Activated CD4-positive, alpha-beta memory T cell treated with anti-CD3 and anti-CD28 coated beads for 36 hours (primary cell): ENCODE measurements around the gene ZNF780A. TPM values are rescaled to one million over a fixed set of nuclear protein-coding genes. Genes with fewer than 3 reads are reported as not detected.
A peak's percentile ranks its signal among the peaks of the same experiment; 100 is the strongest.
"Not testable (repeated sequence)": the region's sequence is repeated elsewhere in the genome, so short reads cannot be mapped to it uniquely, and the experiment has no call there.

ENCODE experiments used
- CTCF ChIA-PET: fragments of 350-600 bp; sonication (Branson Sonifier 250); formaldehyde crosslinking; loops from one replicate; lab custom pipeline; 2021; ENCODE audit warnings: antibody characterized with exemption, inconsistent platforms; lab: Charles Lee
- POLR2A ChIA-PET: fragments of 350-600 bp; sonication (Branson Sonifier 250); formaldehyde crosslinking; loops from one replicate; lab custom pipeline; 2021; ENCODE audit warnings: antibody characterized with exemption; lab: Charles Lee
- DNase-seq: peaks from one replicate; pipeline ENCODE4 v3.0.0-alpha.2; 2020
- H3K27ac Mint-ChIP-seq: one replicate; pipeline ENCODE4 v1.8.0; 2021; ENCODE audit warnings: mixed read lengths
- H3K27me3 Mint-ChIP-seq: one replicate; pipeline ENCODE4 v1.8.0; 2021; ENCODE audit warnings: mixed read lengths
- H3K36me3 Mint-ChIP-seq: one replicate; pipeline ENCODE4 v1.8.0; 2021; ENCODE audit warnings: mixed read lengths
- H3K4me1 Mint-ChIP-seq: one replicate; pipeline ENCODE4 v1.8.0; 2021; ENCODE audit warnings: low read depth, mixed read lengths
- H3K4me3 Mint-ChIP-seq: one replicate; pipeline ENCODE4 v1.8.0; 2021; ENCODE audit warnings: mild to moderate bottlenecking, mixed read lengths
- H3K9me3 Mint-ChIP-seq: one replicate; pipeline ENCODE4 v1.8.0; 2021; ENCODE audit warnings: mixed read lengths
- intact Hi-C: fragments of 100-400 bp; cut with micrococcal nuclease; formaldehyde crosslinking; loops from one replicate; pipeline ENCODE4 v1.15.1; 2023
- total RNA-seq, 2 experiments: library from RNA; stranded (reverse); gene quantifications; one replicate each; pipeline ENCODE4 v1.2.3, GENCODE V29; 2021

Gene ZNF780A
- 10 to 100 TPM; 17.2 to 17.3 TPM for total RNA-seq

DNA sequence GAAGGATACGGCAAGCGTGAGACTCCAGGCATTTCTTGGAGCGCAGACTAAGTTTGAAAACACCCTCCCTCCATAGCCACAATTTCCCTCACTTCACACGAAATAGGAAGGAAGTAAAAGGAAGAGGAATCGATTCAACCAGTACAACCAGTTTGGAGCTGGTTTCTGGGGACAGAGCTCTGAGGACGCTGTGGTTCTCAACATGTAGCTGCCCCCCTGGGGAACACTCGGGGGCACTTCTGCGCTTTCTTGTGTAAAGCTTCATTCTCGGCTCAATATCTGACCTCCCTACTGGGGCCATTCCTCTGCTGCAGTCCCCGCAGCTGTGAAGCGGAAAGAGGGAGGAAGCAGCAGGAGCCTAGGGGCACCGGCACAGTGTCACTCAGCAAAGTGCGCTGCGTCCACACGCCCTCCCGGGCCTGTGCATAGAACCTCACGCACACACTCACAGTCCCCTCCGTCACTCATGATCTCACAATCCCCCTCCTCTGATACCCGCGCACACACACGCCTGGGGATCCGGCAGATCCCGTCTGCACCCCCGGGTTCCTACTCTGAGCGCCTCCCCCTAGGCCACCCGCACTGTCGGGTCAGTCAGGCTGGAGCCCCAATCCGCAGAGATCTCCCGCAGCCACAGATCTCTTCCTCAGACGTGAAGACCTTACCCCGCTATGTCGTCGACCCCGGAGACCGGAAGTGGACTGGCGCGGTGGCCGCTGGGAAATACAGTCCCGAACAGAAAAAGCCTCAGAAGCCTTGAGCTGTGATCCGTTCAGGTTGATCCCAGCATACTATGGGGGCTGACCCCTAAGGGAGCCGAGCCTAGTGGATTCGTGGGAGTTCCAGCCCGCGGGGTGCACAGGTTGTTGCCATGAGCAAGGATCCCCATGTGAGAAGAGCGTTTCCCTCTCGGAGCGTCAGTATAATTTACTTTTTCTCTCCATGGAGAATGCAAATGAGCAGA, at the start of gene ZNF780A:
Gene ZNF780A, minus strand, starts transcription at position 703 of the 964 bp plus-strand sequence. CDS start 6,190 bp downstream, outside the sequence.
- peak within 1 kb of the TSS; percentile 100 for H3K4me3 Mint-ChIP-seq
- H3K4me1 Mint-ChIP-seq, result peaks cover 37% of the 10 kb centered on the region

DNA sequence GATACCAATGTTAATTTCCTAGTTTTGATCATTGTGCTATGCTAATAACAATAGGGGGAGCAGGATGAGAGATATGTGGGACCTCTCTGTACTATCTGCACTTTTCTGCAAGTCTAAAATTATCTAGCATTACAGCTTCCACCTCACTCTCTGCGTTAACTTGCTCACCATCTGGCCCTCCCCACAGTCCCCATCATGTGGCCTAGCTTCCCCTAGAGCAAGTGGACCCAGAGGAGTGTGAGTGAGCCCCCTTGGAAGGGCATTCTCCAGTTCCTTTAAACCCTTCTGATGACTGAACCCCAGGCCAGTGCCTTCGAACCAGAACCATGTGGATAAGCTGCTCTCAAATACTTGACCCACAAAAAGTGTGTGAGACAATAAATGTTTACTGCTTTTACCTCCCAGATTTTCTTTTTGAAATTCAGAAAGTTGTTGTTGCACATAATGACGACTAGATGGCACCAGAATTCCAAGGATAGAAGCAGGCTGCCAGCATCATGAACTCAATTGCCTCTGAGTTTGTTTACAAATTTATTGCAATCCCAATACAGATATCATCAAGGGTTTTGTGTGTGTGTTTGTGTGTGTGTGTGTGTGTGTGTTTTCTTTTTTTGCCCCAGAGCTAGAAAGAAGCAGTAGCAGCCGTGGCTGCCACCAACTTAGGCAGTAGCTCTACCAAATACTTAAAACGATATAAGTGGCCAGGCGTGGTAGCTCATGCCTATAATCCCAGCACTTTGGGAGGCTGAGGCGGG, 49.0 kb upstream of the ZNF780A start:
- intact Hi-C loops, result loop anchor here (1.0 to 10.0 kb wide), 3 partner anchors 25 to 145 kb away; partner anchors contain the start of gene AKT2
- no peaks in the 10 kb centered on the region for H3K36me3 Mint-ChIP-seq
- peak overlapping the region; percentile 28 for H3K4me3 Mint-ChIP-seq
- ChIA-PET POLR2A (no interaction called here), CTCF (interaction anchor here (0.6 to 4.3 kb wide), 28 partner anchors 8 to 392 kb away, joined by 3 to 47 read pairs (median 4); partner anchors contain the start of genes MAP3K10 and TTC9B)
- no peak for DNase-seq
- H3K27me3 Mint-ChIP-seq, result peaks cover 3% of the 10 kb centered on the region
- H3K9me3 Mint-ChIP-seq, result no peaks in the 10 kb centered on the region
- peak overlapping the region; percentile 38 for H3K27ac Mint-ChIP-seq
- peaks cover 13% of the 10 kb centered on the region for H3K4me1 Mint-ChIP-seq

More for the DNA sequence above, at the start of gene ZNF780A:
- H3K27ac Mint-ChIP-seq, result peak within 1 kb of the TSS; percentile 99
- peaks cover 2% of the 10 kb centered on the region for H3K27me3 Mint-ChIP-seq
- DNase-seq, result peak; percentile 87
- ChIA-PET POLR2A (interaction anchor here (1.3 to 1.6 kb wide), 3 partner anchors 94 to 244 kb away, joined by 3 to 6 read pairs (median 6); partner anchors contain the start of genes FBL, PSMC4 and ZNF546), CTCF (interaction anchor here (0.7 to 1.0 kb wide), 2 partner anchors 25 to 88 kb away, joined by 3 read pairs; no protein-coding TSS in a partner anchor)
- intact Hi-C loops, result loop anchor here (2.0 to 5.0 kb wide), 3 partner anchors 34 to 102 kb away; partner anchors contain the start of genes MAP3K10, ZNF546 and ZNF780B
- H3K9me3 Mint-ChIP-seq, result peaks cover 5% of the 10 kb centered on the region
- H3K36me3 Mint-ChIP-seq, result peaks cover 8% of the 10 kb centered on the region

DNA sequence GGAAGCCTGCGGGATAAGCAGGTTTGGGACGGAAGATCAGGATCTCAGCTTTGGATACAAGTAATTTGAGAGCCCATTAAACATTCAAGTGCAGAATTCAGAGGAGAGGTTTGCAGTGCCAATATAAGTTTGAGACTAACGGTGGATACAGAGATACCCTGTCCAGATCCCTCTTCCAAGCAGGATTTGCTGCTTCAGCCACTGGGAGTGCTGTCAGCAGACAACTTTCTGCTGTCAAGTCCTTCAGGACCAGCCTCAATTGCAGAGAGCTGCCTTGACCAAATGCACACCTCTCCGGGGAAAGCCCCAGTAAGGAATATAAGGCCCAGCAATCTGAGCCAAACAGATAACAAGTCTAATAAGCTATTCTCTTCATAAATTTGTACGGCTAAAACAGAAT, 46.1 kb upstream of the ZNF780A start:
- intact Hi-C loops, result no loop called here
- POLR2A ChIA-PET, result no interaction called here
- H3K4me3 Mint-ChIP-seq, result no peak overlapping the region
- no peaks in the 10 kb centered on the region for H3K36me3 Mint-ChIP-seq
- CTCF ChIA-PET, result no interaction called here
- peaks cover 8% of the 10 kb centered on the region for H3K27me3 Mint-ChIP-seq
- no peaks in the 10 kb centered on the region for H3K9me3 Mint-ChIP-seq
- DNase-seq, result no peak
- no peaks in the 10 kb centered on the region for H3K4me1 Mint-ChIP-seq
- H3K27ac Mint-ChIP-seq, result no peak overlapping the region

DNA sequence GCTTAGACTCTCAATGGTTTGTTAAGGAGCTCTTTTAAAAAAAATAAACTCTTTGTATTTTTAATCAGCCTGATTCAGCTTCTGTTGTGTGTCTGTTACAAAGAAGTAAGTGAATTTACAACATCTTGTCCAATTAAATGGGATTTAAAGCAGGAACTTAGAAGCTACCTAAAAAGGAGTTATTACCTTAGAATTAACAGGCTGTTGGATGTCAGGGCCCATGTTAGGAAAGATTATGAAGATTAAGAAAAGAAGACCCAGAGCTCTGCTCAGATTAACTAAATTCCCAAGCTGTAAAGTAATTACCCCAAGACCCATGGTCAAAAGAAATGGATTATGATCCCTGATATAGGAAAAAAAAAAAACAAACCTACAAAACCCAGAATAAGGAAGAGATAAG, 44.1 kb upstream of the ZNF780A start:
- ChIA-PET POLR2A (no interaction called here), CTCF (interaction anchor here (0.7 kb wide), 1 partner anchor 24 kb away, joined by 3 read pairs; no protein-coding TSS in a partner anchor)
- H3K36me3 Mint-ChIP-seq, result no peaks in the 10 kb centered on the region
- intact Hi-C loops, result no loop called here
- H3K27me3 Mint-ChIP-seq, result peaks cover 10% of the 10 kb centered on the region
- H3K4me1 Mint-ChIP-seq, result no peaks in the 10 kb centered on the region
- H3K27ac Mint-ChIP-seq, result no peak overlapping the region
- H3K9me3 Mint-ChIP-seq, result peaks cover 5% of the 10 kb centered on the region
- no peak overlapping the region for H3K4me3 Mint-ChIP-seq
- DNase-seq, result no peak

DNA sequence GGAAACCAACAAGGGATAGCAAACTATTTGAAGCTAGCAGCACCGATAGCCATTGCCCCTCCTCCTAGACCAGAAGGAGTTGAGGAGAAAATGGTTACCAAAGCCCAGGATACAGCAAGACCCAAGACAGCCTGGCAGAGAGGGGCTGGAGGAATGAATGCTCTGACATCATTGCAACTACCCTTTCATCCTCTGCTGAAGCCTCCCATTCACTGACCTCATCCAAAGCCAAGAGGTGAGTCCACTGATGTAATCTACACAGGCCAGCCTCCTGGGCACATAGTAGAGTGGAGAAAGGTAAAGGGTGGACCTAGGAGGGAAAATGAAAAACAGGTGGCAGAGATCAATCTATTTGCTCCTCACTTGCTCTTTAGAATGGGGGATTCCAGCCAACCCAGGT, 42.7 kb upstream of the ZNF780A start:
- Mint-ChIP-seq H3K9me3 (peaks cover 11% of the 10 kb centered on the region), H3K4me3 (no peak overlapping the region), H3K27me3 (peaks cover 12% of the 10 kb centered on the region), H3K27ac (no peak overlapping the region), H3K4me1 (no peaks in the 10 kb centered on the region), H3K36me3 (no peaks in the 10 kb centered on the region)
- ChIA-PET CTCF (no interaction called here), POLR2A (no interaction called here)
- no peak for DNase-seq
- intact Hi-C loops, result no loop called here

- no peak for DNase-seq
- Mint-ChIP-seq H3K36me3 (no peaks in the 10 kb centered on the region), H3K4me3 (no peak overlapping the region), H3K9me3 (peaks cover 11% of the 10 kb centered on the region), H3K27ac (no peak overlapping the region), H3K4me1 (no peaks in the 10 kb centered on the region), H3K27me3 (peaks cover 19% of the 10 kb centered on the region)
- POLR2A ChIA-PET, result no interaction called here
- intact Hi-C loops, result no loop called here
- CTCF ChIA-PET, result interaction anchor here (0.7 kb wide), 1 partner anchor 10 kb away, joined by 3 read pairs; no protein-coding TSS in a partner anchor
These were observed 39.3 kb upstream of the ZNF780A start for GRCh38 chr19:40130013-40130412.

- H3K36me3 Mint-ChIP-seq, result no peaks in the 10 kb centered on the region
- no peak overlapping the region for H3K4me3 Mint-ChIP-seq
- no peak overlapping the region for H3K27ac Mint-ChIP-seq
- ChIA-PET POLR2A (no interaction called here), CTCF (no interaction called here)
- intact Hi-C loops, result no loop called here
- DNase-seq, result no peak
- peaks cover 11% of the 10 kb centered on the region for H3K9me3 Mint-ChIP-seq
- no peaks in the 10 kb centered on the region for H3K4me1 Mint-ChIP-seq
- H3K27me3 Mint-ChIP-seq, result peaks cover 20% of the 10 kb centered on the region
These were observed 38.7 kb upstream of the ZNF780A start for GRCh38 chr19:40129425-40129824.

- peaks cover 11% of the 10 kb centered on the region for H3K9me3 Mint-ChIP-seq
- no peaks in the 10 kb centered on the region for H3K36me3 Mint-ChIP-seq
- peaks cover 20% of the 10 kb centered on the region for H3K27me3 Mint-ChIP-seq
- no peaks in the 10 kb centered on the region for H3K4me1 Mint-ChIP-seq
- H3K27ac Mint-ChIP-seq, result no peak overlapping the region
- DNase-seq, result no peak
- ChIA-PET POLR2A (no interaction called here), CTCF (no interaction called here)
- no peak overlapping the region for H3K4me3 Mint-ChIP-seq
- intact Hi-C loops, result no loop called here
These were observed 38.2 kb upstream of the ZNF780A start for GRCh38 chr19:40128991-40129390.

GRCh38 chr19:40119380-40119779, 28.6 kb upstream of the ZNF780A start:
- no peak overlapping the region for H3K27ac Mint-ChIP-seq
- no peak overlapping the region for H3K4me3 Mint-ChIP-seq
- peaks cover 18% of the 10 kb centered on the region for H3K27me3 Mint-ChIP-seq
- H3K9me3 Mint-ChIP-seq, result peaks cover 2% of the 10 kb centered on the region
- intact Hi-C loops, result no loop called here
- no peaks in the 10 kb centered on the region for H3K4me1 Mint-ChIP-seq
- no peaks in the 10 kb centered on the region for H3K36me3 Mint-ChIP-seq
- DNase-seq, result no peak
- CTCF ChIA-PET, result no interaction called here
- POLR2A ChIA-PET, result no interaction called here

GRCh38 chr19:40118638-40119037, 27.9 kb upstream of the ZNF780A start:
- POLR2A ChIA-PET, DNase-seq, H3K4me1 Mint-ChIP-seq, CTCF ChIA-PET, H3K4me3 Mint-ChIP-seq, H3K9me3 Mint-ChIP-seq, H3K36me3 Mint-ChIP-seq, H3K27ac Mint-ChIP-seq, intact Hi-C loops: not testable (repeated sequence)
- H3K27me3 Mint-ChIP-seq, result peaks cover 18% of the 10 kb centered on the region

- peaks cover 10% of the 10 kb centered on the region for H3K27me3 Mint-ChIP-seq
These were observed 25.3 kb upstream of the ZNF780A start for GRCh38 chr19:40116075-40116474.

GRCh38 chr19:40114119-40114518, 23.4 kb upstream of the ZNF780A start:
- H3K4me3 Mint-ChIP-seq, POLR2A ChIA-PET, H3K4me1 Mint-ChIP-seq, H3K36me3 Mint-ChIP-seq, DNase-seq, H3K27me3 Mint-ChIP-seq, H3K9me3 Mint-ChIP-seq, CTCF ChIA-PET, H3K27ac Mint-ChIP-seq, intact Hi-C loops: not testable (repeated sequence)

More at GRCh38 chr19:40116075-40116474, 25.3 kb upstream of the ZNF780A start:
- Mint-ChIP-seq H3K27ac (no peak overlapping the region), H3K9me3 (peaks cover 2% of the 10 kb centered on the region), H3K4me3 (no peak overlapping the region), H3K36me3 (no peaks in the 10 kb centered on the region), H3K4me1 (no peaks in the 10 kb centered on the region)
- no peak for DNase-seq
- intact Hi-C loops, result no loop called here
- ChIA-PET POLR2A (no interaction called here), CTCF (no interaction called here)
